NCI-H2081 treated with DMSO at 0.1 percent for 48 hours (cell line): ENCODE data around the gene LCMT2.
"Not testable (repeated sequence)": the region's sequence is repeated elsewhere in the genome, so short reads cannot be mapped to it uniquely, and the experiment has no call there.

Experiments
- DNase-seq: peaks from one replicate; lab custom pipeline; 2025; lab: John Stamatoyannopoulos, UW

The LCMT2 gene

GRCh38 chr15:43314171-43314570, 16.2 kb downstream of the LCMT2 start:
- DNase-seq, result no peak

GRCh38 chr15:43312378-43312777, 18.0 kb downstream of the LCMT2 start:
- DNase-seq, result no peak

GRCh38 chr15:43302205-43302817, 28.1 kb downstream of the LCMT2 start, which contains the start of gene TGM7:
Gene TGM7 (minus strand): TSS chr15:43302255.
- DNase-seq, result no peak

- no peak for DNase-seq
These were observed 30.5 kb downstream of the LCMT2 start for GRCh38 chr15:43299884-43300283.

- no peak for DNase-seq
These were observed 31.0 kb downstream of the LCMT2 start for GRCh38 chr15:43299411-43299810.

GRCh38 chr15:43294091-43294706, 36.2 kb downstream of the LCMT2 start:
- DNase-seq, result no peak

- no peak for DNase-seq
These were observed 36.9 kb downstream of the LCMT2 start for GRCh38 chr15:43293432-43293831.

- no peak for DNase-seq
These were observed 37.8 kb downstream of the LCMT2 start for GRCh38 chr15:43292375-43293078.

GRCh38 chr15:43289656-43290055, 40.7 kb downstream of the LCMT2 start:
- not testable (repeated sequence) for DNase-seq

- DNase-seq, result no peak
These were observed 43.1 kb downstream of the LCMT2 start for GRCh38 chr15:43287254-43287653.

- DNase-seq, result no peak
These were observed 44.3 kb downstream of the LCMT2 start for GRCh38 chr15:43286074-43286473.

GRCh38 chr15:43285609-43286037, 44.8 kb downstream of the LCMT2 start:
- peak; percentile 40 for DNase-seq

- no peak for DNase-seq
These were observed 46.8 kb downstream of the LCMT2 start for GRCh38 chr15:43283526-43283925.

GRCh38 chr15:43281926-43282602, 48.3 kb downstream of the LCMT2 start:
- no peak for DNase-seq

GRCh38 chr15:43280996-43281395, 49.4 kb downstream of the LCMT2 start:
- no peak for DNase-seq

- DNase-seq, result no peak
These were observed 50.9 kb downstream of the LCMT2 start for GRCh38 chr15:43279496-43279895.

GRCh38 chr15:43278869-43279268, 51.5 kb downstream of the LCMT2 start:
- no peak for DNase-seq

GRCh38 chr15:43277901-43278300, 52.5 kb downstream of the LCMT2 start:
- no peak for DNase-seq

- DNase-seq, result no peak
These were observed 53.0 kb downstream of the LCMT2 start for GRCh38 chr15:43277231-43277823.

- DNase-seq, result no peak
These were observed 53.7 kb downstream of the LCMT2 start for GRCh38 chr15:43276563-43277200.

- no peak for DNase-seq
These were observed 54.4 kb downstream of the LCMT2 start for GRCh38 chr15:43275740-43276562.
